Stimulated activated CD4-positive, alpha-beta T cell treated with anti-CD3 and anti-CD28 coated beads, Interleukin-4, amount 100 ng/mL, for 48 hours (primary cell): Measurements from ENCODE around the gene CNNM1.

Experiments
- DNase-seq, 2 donors: peaks; one replicate each; pipeline ENCODE4 v3.0.0-alpha.2; 2020; ENCODE audit warnings: low read depth in 2 of 2

The CNNM1 gene

DNA sequence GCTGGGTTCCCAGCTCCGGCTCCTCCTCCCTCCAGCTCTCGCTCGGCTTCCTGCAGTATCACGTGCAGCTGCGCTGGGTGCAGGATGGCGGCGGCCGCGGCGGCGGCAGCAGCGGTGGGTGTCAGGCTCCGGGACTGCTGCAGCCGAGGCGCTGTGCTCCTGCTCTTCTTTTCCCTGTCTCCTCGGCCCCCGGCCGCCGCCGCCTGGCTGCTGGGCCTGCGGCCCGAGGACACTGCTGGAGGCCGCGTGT is at the start of gene CNNM1:
CNNM1 (plus strand) TSS at position 53 of the 250 bp plus-strand sequence; CDS start at position 85, 32 bp downstream.
- peak; percentile 9 to 23 for DNase-seq

DNA sequence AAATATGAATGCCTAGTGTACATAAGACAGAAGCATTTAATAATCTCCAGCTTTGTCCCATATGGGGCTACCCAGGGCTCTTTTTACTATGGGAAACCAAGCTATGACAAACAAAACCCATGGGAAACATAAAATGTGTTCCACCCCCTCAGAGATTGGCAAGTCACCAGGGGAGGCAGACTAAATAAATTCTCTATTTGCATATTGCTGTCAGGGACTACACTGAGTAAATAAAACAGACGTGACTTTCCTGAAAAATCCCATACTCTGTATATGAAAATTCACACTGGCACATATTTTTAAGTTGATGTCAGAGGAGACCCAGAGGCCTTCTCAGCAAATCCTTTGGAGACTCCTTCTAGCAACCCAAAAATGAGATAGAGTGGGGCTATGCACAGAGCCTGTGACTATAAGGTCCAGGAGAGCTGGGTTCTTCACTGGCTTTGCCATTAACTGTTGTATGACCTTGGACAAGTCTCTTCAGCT is 49.5 kb upstream of the CNNM1 start:
- DNase-seq: no peak

DNA sequence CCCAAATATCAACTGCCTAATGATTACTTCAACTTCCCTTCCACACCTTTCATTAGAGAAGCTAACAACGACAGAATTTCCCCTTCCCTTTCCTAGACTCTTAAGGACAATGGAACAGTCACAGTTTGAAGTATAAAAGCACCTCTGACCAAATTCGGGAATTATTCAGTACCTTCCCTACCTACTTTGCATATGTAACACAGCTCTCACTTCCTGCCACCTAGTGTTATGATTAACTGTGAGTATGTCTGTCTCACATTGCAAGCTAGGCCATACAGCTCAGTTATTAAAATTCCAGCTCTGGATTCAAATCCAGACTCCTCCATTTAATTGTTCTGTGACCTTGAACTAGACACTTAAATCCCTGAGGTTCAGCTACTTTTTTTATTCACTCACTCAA is 48.7 kb upstream of the CNNM1 start:
- DNase-seq: no peak

DNA sequence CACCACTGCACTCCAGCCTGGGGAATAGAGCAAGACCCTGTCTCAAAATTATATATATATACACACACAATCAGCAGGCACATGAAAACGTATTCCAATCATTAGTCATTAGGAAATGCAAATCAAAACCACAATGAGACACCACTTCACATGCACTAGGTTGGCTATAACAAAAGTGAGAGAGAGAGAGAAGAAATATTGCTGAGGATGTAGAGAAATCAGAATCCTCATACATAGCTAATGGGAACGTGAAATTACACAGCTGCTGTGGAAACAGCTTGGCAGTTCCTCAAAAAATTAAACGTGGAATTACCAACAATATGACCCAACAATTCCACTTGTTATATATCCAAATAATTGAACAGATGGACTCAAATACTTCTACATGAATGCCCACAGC is 43.3 kb upstream of the CNNM1 start:
- no peak for DNase-seq

DNA sequence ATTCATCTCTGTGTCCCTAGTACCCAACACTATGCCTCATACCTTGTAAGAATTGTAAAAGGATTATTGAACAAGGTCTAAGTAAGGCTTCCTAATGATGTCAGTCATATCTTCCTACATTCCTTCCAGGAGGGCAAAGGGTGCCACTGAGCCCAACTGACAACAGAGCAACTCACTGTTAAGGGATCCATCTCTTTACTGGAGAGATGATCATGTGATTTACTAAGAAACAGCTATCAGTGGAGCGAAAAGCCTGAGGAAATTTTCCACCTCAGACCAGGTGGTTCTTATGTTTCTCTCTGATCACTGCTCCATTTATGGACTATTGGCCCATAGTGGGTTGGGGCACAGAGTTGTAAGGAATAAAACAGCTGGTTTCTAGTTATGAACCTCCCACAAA is 38.9 kb upstream of the CNNM1 start:
- DNase-seq: no peak

DNA sequence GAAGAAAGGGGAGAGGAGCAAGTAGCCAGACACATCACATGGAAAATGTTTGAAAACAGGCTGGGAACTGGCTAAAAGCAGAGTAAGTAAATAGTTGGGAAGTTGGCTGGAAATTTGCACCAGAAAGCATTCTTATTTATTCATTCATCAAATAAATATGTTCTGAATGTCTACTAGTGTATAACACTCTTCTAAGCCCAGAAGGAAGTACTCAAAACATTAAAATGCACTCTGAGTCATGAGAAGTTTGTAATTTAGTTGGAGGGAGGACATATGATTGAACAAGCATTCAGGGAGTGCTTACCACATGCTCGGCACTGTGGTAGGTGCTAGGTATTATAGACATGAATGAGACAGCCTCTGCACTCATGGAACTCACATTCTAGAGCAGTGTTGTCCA is 37.0 kb upstream of the CNNM1 start:
- DNase-seq: no peak

DNA sequence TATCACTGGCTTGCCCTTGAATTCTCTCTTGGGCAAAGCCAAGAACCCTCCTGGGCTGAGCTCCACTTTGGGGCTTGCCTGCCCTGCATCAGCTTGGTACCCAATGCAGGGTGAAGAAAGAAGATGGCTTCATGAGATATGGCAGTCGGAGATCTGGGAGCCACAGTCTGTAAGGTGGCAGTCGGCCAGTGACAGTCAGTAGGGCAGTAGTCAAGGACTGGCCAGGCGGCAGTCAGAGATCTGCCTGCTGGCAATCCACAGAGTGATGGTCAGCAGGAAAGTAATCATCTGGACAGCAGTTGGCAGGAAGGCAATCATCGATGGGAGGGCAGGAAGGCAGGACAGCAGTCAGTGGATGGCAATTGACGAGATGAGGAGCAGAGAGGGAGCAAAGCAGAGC is 32.6 kb upstream of the CNNM1 start:
- no peak for DNase-seq

DNA sequence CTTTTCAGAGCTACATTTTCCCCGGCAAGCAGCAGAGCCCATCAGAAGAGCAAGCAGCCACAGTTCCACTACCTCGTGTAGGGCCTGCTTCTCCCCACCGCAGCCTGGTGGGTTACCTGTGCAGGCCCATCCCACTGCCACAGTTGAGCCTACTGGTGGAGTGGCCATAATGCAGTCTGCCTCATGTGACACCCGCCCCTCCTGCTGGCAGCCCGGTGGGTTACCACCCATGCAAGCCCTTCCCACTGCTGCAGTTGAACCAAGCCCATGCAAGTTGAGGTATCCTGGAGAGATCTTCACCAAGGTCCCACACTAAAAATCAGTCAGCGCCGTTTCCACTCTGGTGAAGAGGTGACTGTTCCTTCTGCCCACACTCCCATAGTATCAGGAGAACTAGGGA is 32.1 kb upstream of the CNNM1 start:
- no peak for DNase-seq

DNA sequence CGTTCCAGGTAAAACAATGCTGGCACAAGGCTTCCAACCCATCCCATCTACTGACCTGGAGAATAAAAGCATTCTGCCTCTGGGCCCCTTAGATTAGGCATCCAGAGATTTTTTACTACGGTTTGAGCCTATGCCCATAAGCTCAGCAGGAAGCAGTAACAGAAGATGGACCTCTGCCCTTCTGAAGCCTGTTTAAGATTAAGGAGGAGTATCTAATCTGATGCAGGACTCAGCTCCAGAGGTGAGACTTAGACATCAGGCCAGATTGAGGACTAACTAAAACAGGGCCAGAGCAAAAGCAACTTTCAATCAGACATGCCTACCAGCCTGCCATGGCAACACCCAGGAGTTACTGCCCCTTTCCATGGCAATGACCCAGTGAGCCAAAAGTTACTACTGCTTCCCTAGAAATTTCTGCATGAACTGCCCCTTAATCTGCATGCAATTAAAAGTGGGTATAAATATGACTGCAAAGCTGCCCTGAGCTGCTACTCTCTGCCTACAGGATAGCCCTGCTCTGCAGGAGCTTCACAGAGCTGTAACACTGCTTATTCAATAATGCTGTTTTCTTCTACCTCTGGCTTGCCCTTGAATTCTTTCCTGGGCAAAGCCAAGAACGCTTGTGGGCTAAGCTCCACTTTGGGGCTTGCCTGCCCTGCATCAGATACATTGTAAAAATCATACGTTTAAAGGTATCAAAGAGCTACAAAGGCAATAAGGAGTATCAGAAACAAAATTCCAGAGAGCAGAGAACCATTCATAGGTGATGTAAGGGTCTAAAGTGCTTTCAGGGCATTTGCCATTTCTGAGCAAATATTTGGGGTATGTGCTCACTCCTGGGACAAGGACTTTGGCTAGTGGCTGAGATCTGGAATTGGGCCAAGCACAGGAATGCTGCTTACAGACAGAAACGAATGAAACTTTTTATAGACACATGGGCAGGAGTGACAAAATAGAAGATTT is 25.0 kb upstream of the CNNM1 start:
- DNase-seq: no peak

DNA sequence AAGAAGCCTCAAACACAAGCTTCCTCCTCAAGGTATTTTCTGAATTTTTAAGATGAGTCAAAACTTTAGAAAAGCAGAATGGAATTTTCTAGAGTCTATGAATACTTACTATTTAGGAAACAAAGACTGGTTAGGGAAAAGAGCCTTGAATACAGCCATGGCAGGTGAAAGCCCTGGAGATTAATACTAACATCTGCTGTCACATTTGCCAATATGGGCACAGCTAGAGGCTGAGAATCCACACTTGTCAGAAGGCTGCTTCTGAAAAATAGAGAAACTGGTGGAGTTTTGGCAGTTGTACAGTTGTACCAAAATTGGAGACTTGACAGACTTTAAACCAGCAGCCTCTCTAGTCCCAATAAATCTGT is 24.3 kb upstream of the CNNM1 start:
- no peak for DNase-seq

DNA sequence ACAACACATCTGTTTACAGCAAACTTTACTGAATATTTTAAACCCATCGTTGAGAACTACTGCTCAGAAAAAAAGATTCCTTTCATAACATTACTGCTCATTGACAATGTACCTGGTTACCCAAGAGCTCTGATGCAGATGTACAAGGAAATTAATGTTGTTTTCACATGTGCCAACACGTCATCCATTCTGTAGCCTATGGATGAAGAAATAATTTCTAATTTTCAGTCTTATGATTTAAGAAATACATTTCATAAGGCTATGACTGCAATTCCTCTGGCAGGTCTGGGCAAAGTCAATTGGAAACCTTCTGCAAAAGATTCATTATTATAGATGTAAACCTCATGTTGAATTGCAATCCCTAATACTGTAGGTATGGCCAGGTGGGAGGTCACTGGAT is 16.7 kb upstream of the CNNM1 start:
- DNase-seq: no peak

DNA sequence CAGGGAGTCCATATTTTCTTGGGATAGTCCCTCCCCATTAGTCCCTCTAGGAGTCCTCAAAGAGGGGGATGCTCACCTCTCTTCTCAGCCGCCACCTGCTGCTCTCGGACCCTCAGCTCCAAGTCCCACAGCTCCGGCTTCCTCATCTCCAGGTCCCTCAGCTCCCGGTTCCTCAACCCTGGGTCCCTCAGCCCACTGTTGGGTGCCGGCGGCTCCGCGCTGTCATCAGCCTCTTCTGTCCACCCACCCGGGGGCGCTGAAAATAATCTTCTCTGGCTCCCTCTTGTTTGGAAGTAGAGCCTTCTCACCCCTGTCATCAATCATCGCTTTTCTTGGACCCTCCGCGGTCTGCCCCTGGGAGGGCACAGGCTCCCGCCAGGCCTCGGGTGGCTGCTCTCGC is 13.3 kb upstream of the CNNM1 start:
- no peak for DNase-seq

DNA sequence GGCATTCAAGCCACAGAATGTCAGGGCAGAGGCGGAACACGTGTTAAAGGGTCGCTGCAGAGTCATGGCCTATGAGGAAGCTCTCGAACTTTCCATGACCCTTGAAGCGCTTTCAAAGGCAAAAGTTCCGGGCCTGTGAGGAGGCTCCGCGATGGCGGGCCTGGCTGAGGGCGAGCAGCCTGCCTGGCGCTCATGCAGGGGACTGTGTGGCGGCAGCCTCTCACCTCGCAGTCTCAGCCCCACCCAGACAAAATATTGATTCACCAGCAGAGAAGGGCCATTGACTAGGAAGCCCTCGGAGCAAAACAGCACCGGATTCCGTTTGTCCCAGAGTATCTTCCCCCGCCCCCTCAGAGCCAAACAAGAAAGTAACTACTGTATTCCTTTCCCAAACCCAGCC is 12.8 kb upstream of the CNNM1 start:
- DNase-seq: no peak

DNA sequence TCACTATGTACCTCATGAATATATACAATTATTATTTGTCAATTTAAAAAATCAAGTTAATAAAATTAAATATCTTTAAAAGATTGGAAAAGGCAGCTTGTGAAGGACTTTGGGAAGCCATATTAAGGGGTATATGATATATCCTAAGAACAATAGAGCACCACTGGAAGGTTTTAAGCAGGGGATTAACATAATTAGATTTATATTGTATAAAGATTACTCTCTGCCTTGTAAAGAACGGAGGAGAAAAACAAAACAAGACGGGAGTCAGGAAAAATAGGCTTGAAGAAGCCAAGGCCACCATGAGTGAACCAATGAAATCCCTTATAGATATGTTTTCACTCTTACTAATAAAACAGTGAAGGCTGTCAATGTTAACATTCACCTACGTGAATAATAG is 11.1 kb upstream of the CNNM1 start:
- DNase-seq: no peak

DNA sequence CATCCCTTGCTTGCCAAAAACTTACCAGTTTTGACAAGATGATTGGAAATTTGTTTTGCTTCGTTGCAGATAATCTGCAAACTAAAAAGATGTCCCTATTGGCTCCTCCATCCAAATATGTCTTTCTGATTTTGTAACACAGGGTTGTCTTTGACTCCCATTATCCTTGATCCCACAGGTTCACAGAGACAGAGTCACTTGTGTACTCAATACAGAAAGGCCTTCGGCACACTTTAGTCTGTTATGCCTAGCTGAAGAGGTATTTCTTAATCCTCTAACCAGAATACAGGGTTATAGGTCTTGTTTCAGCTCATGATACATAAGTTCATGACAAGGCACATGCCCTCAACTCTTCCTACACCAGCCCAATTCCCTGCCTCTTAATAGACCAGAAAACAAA is 10.7 kb upstream of the CNNM1 start:
- DNase-seq: no peak

DNA sequence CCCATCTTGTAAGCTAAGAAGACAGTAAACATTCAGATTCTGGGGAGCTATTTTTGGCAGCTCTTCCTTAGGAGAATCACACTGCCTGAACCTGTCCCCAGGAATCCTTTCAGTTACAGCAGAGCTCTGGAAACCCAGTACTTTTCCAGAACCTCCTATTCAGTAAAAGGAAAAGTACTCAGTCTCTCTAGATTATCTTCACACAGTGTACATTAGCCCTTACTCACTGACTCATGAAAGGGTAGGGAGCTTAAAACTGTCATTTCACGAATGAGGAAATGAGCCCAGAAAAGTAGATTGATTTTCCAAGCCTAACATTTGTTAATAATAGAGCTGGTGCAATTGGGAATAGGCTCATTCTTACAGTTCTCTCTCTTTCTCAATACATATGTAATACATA is 3.9 kb upstream of the CNNM1 start:
- DNase-seq: no peak

DNA sequence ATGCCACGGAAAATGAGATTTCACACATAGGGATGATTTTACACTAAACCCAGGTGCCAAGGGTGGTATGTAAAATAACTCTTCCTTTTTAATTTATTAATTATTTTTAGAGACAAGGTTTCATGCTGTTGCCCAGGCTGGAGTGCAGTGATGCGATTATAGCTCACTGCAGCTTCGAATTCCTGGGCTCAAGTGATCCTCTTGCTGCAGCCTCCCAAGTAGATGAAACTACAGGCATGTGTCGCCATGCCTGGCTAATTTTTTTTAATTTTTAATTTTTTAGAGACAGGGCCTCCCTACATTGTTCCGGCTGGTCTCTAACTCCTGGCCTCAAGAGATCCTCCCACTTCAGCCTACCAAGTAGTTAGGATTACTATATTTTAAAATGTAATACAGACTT is 2.3 kb upstream of the CNNM1 start:
- DNase-seq: no peak

DNA sequence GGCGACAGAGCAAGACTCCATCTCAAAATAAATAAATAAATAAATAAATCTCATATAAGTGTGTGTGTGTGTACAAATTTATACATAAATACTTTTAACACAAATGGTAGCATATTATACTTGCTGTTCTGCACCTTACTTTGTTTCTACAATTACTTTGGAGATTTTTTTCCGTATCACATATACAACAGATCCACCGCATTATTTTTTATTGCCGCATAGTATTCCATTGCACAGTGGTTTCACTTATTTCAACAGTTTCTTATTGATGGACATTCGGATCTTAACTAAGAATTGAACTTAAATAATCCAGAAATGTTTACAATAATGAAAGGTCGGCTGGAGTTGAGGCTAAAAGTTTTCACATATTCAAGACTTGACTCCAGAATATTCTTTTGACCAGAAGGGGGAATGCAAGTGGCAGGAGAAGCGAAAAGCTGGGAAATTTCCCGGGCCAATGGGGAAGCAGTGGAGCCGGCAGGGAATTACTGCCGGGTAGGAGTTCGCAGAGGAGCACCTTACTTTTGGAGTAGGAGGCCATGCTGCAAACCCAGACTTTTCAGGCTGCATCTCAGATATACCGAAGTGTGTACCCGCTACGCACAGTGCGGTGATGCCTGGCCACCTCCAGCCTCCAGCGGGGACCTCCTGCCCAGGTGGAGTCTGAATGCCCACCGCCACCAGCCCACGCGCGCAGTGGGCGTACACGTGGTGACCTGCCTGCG is 415 bp upstream of the CNNM1 start:
- no peak for DNase-seq

DNA sequence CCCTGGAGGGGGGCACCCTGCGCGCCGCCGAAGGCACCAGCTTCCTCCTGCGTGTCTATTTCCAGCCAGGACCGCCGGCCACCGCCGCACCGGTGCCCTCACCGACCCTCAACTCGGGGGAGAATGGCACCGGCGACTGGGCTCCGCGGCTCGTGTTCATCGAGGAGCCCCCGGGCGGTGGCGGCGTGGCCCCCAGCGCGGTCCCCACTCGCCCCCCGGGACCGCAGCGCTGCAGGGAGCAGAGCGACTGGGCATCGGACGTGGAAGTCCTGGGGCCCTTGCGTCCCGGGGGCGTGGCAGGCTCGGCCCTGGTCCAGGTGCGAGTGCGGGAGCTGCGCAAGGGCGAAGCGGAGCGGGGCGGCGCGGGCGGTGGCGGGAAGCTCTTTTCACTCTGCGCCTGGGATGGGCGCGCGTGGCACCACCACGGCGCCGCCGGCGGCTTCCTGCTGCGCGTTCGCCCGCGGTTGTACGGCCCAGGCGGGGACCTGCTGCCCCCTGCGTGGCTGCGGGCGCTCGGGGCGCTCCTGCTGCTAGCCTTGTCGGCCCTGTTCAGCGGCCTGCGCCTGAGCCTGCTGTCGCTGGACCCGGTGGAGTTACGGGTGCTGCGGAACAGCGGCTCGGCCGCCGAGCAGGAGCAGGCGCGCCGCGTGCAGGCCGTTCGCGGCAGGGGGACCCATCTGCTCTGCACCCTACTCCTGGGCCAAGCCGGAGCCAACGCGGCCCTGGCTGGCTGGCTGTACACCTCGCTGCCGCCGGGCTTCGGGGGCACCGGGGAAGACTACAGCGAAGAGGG is 594 bp downstream of the CNNM1 start:
- peak; percentile 4 to 10 for DNase-seq

DNA sequence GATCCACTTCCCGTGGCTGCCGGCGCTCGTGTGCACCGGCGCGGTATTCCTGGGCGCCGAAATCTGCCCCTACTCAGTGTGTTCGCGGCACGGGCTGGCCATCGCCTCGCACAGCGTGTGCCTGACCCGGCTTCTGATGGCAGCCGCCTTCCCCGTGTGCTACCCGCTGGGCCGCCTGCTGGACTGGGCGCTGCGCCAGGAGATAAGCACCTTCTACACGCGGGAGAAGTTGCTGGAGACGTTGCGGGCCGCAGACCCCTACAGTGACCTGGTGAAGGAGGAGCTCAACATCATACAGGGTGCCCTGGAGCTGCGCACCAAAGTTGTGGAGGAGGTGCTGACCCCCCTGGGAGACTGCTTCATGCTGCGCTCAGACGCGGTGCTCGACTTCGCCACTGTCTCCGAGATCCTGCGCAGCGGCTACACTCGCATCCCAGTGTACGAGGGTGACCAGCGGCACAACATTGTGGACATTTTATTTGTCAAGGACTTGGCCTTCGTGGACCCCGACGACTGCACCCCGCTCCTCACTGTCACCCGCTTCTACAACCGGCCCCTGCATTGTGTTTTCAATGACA is 1.3 kb downstream of the CNNM1 start:
- DNase-seq: no peak

DNA sequence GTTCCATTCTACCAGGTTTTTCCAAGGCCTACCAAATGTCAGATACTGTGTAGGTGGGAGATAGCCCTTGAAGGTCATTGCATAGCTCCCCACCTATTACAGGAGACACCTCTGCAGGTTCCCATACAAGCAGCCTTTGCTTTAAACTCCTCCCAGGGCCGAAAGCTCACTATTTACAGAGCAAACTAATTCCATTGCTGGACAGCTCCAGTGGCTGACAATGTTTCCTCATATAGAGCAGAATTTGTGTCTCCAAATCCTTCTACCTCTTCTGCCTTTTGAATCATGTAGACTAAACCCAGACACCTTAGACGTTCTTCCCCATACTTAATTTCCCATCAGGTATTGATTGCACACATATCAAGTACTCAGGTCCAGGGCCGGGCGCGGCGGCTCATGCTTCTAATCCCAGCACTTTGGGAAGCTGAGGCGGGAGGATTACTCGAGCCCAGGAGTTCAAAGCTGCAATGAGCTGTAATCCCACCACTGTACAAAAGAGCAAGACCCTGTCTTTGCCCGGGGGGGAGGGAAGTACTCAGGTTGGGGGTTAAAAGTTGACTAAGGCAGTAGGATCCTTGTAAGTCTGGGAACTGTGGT is 2.1 kb downstream of the CNNM1 start:
- no peak for DNase-seq

DNA sequence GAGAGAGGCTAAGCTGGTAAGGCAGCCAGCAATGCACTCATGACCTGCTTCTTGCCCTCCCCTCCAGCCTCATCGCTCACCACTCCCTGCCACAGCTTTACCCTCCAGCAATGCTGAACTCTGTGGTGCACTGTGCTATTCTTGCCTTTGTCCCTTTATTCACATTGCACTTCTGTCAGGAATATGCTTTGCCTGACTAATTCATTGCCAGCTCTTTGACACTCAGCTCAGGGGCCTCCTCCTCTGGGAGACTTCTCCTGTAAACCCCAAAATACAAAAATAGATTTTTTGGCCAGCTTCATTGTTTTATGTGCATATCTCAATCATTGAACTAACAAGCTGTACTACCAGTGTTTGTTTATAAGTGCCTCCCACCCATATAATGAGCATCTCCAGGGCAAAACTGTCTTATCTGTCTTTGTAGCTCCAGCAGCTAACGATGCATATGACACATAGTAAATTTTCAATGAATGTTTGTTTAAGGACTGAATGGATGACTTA is 8.2 kb downstream of the CNNM1 start:
- DNase-seq: no peak
